T-helper 1 cell (primary cell): ENCODE data around the gene ZSWIM1.
"Not testable (repeated sequence)": the region's sequence is repeated elsewhere in the genome, so short reads cannot be mapped to it uniquely, and the experiment has no call there.

Source experiments
- DNase-seq, 5 donors: peaks; one replicate each; pipeline ENCODE4 v3.0.0-alpha.2; 2012 to 2020

Gene ZSWIM1

GRCh38 chr20:45909817-45910669, 29.0 kb downstream of the ZSWIM1 start:
- DNase-seq: no peak

- DNase-seq: peak; percentile 67 to 96 (median 72)
Observed at GRCh38 chr20:45910670-45911485, 29.9 kb downstream of the ZSWIM1 start.

GRCh38 chr20:45911486-45912343, 30.7 kb downstream of the ZSWIM1 start, which contains the start of gene PLTP:
Gene PLTP (minus strand): TSS chr20:45912155. CDS start chr20:45911452, 703 bp downstream.
- peak in 1 of 5 donors; percentile 15 for DNase-seq

- DNase-seq: no peak
Observed at GRCh38 chr20:45912344-45912682, 31.3 kb downstream of the ZSWIM1 start.

GRCh38 chr20:45913116-45913515, 32.1 kb downstream of the ZSWIM1 start:
- no peak for DNase-seq

- no peak for DNase-seq
Observed at GRCh38 chr20:45917790-45918141, 36.7 kb downstream of the ZSWIM1 start.

GRCh38 chr20:45918182-45918737, 37.2 kb downstream of the ZSWIM1 start:
- no peak for DNase-seq

- DNase-seq: no peak
Observed at GRCh38 chr20:45918779-45919537, 37.9 kb downstream of the ZSWIM1 start.

GRCh38 chr20:45919542-45920399, 38.7 kb downstream of the ZSWIM1 start:
- no peak for DNase-seq

- no peak for DNase-seq
Observed at GRCh38 chr20:45920462-45921336, 39.7 kb downstream of the ZSWIM1 start.

- DNase-seq: no peak
Observed at GRCh38 chr20:45921337-45922189, 40.5 kb downstream of the ZSWIM1 start.

GRCh38 chr20:45924391-45925261, 43.6 kb downstream of the ZSWIM1 start:
- no peak for DNase-seq

GRCh38 chr20:45925821-45926506, 44.9 kb downstream of the ZSWIM1 start:
- DNase-seq: no peak

GRCh38 chr20:45926731-45927070, 45.7 kb downstream of the ZSWIM1 start:
- no peak for DNase-seq

GRCh38 chr20:45927071-45927878, 46.2 kb downstream of the ZSWIM1 start:
- no peak for DNase-seq

- DNase-seq: not testable (repeated sequence)
Observed at GRCh38 chr20:45931680-45932079, 50.7 kb downstream of the ZSWIM1 start.
